HG02623 (cell line): ENCODE measurements around the gene JPH3.

Source experiments
- ATAC-seq: cut with Tn5 transposase; IDR thresholded peaks from one replicate; pipeline ENCODE4 v1.9.1; 2021; ENCODE audit warnings: moderate library complexity; ENCODE audit not compliant: unreplicated experiment

JPH3 gene

DNA sequence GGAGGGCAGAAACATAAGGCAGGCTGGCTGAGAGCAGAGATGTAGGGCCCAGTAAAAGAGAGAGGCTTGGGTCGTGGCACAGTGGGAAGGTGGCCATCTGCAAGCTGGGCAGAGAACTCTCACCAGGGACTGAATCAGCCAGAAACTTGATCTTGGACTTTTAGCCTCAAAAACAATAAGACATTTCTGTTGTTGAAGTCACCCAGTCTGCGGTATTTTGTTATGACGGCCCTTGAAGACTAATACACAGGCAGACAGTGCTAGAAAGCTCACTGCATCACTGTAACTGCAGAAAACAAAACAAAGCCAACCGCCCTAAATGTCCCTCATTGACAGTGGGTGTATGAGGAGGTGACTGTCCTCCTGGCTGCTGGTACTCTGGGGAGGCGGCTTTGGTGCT is 3.9 kb upstream of the JPH3 start:
- ATAC-seq: no peak

DNA sequence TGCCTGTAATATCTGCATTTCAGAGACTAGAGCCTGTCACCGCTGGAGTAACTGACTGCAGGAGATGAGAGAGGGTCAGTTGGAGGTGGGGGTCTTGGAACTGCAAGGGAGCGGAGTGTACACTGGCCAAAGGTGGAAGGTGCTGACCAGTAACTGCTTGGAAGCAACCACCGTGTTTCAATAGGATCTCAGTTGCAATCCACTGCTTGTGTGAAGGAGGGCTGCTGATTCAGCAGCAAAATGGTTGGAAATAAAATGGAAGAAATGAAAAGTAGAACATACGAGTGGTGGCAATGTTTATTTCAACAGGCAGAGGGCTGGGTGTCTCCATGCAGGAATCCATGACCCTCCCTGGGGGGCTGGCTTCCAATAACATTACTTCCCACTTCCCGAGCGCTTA is 2.1 kb upstream of the JPH3 start:
- ATAC-seq: no peak

DNA sequence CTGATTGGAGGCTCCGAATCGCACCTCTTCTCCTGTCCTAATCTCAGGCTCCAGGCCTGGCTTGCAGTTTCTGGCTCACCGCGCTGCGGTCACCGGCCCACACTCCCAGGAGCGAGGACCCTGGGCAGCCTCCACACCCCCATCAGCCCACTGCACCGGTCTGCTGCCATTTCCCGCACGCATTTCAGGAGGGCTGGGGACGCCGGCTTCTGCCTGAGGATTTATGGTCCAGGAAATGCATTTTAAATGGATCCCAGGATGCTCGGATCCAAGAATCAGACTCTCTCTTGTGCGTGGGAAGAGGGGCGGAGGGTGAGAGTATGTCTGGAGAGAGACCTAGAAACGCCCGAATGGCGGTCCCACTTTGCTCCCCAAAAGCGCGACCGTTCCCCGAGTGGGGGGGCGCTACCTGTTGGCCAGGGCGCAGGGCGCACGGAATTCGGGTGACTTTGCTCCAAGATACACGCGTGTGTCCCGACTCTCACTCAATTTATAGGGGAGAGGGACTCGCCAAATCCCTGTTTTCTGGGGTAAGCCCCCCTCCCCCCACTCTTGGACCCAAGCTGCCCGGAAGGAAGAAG is 817 bp upstream of the JPH3 start:
- ATAC-seq: no peak

DNA sequence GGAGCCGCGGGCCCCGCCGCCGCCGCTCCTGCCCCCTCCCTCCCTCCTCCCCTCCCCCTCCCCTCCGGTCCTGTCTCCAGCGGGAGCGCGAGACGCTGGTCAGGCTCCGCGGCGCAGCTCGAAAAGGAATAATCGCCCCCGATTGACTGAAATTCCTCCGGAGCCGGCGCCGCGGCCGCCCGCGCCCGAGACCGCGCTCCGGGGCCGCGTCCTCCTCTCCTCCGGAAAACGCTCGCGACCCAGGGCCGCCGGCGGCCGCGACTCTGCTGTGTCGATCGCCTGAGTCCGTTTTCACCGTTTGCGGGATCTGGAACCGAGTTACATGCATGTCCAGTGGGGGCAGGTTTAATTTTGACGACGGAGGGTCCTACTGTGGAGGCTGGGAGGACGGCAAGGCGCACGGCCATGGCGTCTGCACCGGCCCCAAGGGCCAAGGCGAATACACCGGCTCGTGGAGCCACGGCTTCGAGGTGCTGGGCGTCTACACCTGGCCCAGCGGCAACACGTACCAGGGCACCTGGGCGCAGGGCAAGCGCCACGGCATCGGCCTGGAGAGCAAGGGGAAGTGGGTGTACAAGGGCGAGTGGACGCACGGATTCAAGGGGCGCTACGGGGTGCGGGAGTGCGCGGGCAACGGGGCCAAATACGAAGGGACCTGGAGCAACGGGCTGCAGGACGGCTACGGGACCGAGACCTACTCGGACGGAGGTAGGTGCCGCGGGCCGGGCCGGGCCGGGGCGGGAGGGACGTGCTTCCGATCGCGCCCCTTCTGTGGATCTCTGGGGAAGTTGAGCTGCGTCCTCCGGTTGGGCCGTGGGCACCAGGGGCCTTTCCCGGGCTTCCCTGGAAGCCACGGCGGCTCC is 744 bp downstream of the JPH3 start:
- ATAC-seq: no peak

DNA sequence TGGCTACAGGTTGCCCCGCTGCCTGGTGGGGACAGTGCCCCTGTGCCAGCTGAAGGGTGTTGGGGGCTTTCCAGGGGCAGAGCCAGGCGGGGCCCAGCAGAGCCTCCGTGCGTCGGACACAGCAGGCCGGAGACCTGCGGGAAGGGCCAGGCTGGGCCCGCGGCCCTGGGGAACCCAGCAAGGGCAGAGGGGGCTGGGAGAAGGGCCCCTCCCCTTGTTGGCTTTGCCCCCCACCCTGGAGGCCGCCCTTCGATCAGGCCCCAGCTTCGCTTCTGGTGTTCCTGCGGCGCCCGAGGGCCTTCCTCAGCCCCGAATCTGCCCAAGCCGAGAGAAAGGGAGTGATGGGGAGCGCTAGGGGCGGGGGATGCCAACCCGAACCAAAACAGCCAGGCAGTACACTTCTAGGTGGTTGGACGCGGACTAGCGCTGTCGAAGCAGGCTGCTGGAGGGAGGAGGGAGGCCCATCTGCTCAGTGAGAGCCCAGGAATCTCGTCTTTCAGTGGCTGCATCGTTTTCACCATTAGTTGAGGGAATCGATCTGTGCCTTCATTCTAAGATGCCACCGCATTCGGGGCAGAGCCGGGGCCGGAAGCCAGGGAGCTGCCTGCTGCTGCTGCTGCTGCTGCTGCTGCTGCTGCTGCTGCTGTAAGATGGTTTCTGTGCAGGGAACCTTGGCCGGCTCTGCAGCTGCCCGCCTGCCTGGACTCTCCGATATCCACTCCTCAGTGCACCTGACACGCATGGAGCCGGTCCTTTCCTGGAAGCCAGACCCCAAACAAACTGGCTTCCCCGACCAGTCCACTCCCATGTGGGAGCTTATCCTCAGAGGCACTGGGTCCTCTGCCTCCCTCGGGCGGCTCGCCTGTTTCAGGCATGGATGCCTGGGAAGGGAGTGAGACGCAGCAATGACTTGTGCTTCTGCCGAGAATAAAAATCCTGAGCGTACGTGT is 1.7 kb downstream of the JPH3 start:
- no peak for ATAC-seq

DNA sequence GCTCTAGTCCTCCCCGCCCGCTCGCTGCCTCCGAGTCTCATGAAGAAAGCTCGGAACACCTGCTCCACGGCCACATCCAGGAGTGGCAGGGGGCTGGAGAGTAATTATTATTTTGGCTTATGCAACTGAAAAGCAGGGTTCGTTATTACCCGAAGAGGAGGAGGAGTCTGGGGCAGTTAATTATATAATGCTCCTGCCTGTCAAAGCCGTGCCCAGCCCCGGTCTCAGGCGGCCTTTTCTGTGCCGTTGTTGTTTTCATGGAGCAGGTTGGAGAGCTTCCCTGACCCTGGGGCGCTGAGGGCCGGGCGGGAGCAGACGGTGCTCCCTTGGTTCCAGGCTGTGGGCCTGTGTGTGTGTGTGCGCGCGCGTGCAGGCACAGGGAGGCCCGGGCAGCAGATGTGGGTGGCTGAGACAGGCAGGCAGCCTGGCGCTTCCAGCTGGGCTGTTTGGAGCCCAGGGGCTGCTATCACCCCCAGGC is 2.4 kb downstream of the JPH3 start:
- ATAC-seq: no peak

DNA sequence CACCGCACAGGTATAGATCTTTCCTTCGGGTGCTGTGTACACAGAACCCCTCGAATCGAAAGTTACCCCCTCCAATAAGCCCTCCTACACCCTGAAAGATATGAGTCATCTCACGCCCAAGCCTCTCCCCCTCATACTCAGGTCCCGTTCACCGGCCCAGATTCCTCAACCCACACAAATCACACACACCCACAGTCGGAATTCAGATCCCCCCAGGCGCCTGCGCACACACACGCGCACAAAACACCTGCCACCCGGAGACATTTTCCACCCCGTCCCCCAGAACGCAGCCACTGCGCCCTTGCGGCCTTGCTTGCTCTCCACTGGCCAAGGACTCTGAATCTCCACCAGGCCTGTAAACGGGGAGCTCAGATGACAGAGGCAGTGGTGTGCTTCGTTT is 4.9 kb downstream of the JPH3 start:
- ATAC-seq: no peak

DNA sequence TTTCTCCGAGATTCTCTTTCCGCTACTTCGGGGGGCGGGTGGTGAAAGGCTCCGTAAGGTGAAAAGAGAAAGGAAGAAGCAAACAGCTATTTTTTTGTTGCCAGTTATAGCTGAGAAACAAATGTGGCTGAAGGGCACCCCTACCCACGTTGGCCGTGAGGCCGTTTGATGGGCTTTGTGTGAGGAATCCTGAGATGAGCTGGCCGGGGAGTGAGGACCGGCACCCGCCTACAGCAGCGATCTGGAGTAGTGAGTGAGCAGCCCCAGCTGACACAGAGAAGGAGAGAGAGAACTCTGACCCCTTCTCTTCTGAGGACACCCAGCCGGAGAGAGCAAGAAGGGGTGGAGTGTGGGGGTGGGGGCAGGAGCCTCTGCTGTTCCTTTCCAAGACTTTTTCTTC is 5.6 kb downstream of the JPH3 start:
- ATAC-seq: no peak

DNA sequence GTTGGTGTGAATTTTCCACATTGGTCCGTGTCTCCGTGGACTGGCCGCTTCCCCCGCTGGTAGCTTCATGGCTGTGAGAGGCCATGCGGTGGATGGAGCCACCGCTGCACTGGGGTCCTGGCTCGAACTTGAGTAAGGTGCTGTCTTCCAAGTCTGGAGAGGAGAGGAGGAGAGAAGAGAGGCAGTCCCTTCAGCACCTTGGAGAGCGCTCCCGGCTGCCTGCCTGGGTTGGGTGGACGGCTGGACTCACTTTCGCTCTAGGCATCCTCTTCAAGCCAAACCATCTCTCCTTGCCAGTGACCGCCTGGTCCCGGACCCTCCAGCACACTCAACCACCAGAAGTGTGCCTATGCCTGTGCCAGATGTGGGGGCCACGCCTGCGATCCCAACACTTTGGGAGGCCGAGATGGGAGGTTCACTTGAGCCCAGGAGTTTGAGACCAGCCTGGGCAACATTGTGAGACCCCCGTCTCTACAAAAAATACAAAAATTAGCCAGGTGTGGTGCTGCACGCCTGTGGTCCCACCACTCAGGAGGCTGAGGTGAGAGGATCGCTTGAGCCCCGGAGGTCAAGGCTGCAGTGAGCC is 6.2 kb downstream of the JPH3 start:
- no peak for ATAC-seq

DNA sequence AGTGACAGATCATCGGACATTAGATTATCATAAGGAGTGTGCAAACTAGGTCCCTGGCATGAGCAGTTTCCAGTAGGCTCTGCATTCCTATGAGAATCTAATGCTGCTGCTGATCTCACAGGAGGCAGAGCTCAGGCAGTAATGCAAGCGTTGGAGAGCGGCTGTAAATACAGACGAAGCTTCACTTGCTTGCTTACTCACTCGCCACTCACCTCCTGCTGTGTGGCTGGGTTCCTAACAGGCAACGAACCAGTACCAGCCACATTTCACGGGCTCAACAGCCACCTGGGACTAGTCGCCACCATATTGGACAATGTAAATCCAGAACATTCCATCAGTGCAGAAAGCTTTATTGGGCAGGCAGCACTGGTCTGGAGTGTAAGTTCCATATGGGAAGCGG is 7.7 kb downstream of the JPH3 start:
- no peak for ATAC-seq

DNA sequence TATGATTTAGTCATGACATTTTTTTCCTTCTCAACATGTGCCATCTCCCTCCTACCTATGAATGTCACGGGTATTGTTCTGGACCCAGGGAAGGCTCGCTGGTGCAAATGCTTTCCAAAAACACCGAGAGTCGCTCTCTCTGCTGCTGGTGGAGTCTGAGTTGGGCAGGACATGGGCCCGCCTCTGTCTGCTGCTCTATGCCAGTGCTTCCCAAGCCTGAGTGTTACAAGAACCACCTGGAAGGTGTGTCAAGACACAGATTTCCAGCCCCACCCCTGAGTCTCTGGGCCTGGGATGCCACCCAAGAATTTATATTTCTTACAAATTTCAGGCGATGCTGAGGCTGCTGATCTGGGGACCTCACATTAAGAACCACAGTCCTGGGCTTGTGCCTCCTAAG is 9.1 kb downstream of the JPH3 start:
- ATAC-seq: no peak

DNA sequence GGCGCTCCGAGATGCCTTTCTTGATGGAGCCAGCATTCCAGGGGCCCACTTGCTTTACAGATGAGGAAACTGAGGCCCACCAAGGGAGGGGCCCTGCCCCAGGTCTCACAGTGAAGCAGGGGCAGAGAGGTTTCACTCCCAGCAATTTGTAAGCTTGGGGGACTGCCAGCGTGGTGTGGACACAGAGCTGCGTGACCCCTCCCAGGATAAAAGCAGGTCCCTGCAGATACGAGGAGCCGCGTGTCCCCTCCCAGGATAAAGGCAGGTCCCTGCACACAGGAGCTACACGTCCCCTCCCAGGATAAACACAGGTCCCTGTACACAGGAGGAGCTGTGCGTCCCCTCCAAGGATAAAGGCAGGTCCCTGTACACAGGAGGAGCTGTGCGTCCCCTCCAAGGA is 11.7 kb downstream of the JPH3 start:
- no peak for ATAC-seq

DNA sequence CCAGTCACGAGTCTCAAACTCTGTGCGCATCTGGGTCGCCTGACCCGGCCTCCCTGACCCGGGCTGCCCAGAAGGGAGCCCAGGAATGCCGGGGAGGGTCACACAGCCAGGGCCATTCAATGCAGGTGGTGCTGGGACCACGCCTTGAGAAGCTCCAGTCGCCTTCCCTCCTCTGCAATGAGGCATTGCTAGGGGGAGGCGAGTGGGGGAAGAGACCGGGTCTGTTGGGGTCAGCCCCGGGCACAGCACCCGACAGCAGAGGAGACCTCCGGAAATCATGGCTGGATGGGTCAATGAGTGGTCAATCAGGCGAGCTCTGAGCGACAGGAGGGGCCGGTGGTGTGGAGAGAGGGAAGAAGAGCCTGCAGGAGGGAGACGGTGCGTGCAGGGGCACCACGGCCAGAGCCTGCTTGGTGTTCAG is 13.3 kb downstream of the JPH3 start:
- ATAC-seq: no peak

DNA sequence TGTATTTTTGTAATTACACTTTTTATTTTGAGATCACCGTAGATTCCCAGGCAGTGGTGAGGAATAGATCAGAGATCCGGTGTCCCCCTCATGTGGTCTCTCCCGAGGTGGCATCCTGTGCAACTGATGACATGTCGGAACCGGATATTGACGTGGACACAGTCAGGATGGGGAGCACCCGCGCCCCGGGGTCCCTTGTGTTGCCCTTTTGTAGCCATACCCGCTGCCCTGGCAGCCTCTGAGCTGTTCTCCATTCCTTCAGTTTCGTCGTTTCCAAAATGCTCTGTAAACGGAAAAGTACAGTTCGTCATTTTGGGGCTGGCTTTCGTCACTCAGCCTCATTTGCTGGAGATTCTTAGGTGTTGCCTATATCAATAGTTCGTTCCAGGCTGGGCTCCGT is 14.2 kb downstream of the JPH3 start:
- ATAC-seq: no peak

DNA sequence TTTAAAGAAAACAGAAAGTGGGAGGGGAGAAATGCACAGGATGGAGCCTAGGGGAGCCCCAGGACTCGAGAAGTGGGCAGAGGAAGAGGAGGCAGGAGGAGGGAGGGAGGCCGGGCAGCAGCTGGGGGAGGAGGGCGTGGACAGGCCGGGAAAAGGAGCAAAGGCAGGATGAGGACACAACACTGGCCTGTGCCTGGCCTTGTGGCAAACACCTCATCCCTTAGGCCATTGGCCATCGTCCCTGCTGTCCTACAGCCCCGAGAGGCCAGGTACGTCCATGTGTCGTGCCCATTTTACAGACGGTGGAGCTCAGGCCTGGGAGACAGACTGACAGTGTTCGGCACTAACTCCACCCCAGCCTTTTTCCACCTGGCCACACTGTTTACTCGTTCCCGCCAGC is 15.9 kb downstream of the JPH3 start:
- ATAC-seq: no peak

DNA sequence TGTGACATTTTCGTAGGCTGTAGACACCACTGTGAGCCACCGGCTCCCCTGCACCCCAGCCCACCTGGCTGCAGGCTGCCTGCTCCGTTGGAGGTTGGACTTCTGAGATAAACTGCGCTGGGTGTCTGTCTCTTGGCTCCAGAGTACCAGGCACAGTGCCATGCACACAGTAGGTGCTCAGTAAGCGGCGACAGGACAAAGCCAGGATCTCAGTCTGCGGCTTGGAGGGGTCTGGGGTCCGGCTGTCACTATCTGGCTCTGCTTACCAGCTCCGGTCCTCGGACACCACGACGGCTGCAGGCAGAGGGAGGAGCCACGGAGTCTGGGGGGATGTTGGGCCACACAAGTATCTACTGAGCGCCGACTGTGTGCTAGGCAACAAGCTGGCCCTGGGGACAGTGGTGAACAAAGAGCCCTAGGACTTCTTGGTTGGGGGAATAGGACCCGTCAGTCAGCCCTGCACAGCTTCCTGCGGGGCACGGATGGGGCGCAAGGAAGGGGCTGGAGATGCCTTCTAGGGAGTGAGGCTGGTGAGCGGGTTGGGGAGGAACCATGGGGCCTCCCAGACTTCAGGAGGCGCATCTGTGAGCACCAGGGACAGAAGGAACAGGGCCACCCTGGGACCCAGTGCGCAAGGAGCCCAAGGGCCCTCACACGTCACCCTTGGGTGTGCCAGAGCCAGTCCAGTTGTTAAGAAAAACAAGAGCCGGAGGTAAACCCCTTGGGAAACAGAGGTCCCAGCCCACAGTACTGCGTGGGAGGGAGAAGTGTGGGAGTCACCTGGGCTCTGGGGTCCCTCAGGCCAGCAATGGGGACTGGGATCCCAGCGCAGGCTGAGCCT is 17.3 kb downstream of the JPH3 start:
- no peak for ATAC-seq

DNA sequence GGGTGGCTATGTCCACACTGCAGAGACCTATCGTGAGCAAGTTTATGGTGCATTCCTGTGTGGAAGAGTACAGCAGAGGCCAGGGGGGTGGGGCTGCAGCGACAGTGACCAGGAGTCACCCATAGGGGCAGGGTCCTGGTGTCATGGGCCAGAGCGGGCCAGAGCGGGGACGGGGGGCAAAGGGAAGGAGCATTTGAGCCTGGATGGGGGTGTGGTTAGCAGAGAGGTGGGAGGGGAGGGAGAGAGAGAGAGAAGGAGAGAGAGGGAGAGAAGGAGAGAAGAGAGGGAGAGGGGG is 17.8 kb downstream of the JPH3 start:
- no peak for ATAC-seq

DNA sequence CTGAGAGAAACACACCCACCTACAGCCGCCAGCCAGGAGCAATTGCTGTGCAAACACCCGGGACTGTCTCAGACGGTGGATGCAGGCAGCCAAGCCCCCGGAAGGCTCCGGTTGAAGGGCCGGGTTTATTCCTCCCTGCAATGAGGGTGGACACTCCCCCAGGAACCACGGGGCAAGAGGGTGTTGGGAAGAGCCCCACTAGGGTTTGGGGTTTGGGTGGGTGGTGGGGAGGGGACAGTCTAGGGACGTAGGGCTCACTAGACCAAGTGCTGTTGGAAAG is 19.2 kb downstream of the JPH3 start:
- ATAC-seq: no peak

DNA sequence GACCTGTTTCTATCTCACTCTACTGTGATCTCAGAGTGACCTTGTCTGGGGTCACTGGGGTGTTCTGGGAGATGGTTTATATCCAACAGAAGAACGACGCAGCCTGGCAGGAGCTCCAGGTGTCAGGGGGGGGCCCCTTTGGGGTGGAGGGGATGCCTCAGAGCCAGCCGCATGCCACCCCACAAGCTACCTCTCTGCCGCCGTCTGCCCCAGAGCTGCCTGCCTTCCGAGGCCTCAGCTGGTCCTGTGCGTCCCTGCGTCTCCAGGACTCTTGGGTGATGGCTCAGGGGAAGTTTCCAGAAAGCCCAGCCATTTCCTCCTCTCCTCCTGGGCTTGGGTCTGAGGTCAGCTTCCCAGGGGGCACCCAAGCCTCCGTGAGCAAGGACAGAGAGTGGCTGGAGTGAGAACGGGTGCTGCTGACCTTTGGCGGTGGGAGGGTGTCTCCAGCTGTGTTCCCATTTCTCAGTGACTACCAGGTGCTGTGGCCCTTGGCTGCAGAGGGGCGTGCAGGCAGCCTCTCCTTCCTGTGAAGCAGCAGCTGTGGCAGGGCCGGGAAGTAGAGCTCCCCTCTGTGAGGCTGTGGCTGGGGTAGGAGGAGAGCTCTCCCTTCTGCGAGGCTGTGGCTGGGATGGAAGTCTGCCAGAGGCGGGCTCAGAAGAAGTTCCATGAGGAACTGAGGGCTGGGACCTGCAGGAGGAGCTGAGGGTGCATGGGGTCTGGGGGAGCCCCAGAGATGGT is 19.8 kb downstream of the JPH3 start:
- no peak for ATAC-seq

DNA sequence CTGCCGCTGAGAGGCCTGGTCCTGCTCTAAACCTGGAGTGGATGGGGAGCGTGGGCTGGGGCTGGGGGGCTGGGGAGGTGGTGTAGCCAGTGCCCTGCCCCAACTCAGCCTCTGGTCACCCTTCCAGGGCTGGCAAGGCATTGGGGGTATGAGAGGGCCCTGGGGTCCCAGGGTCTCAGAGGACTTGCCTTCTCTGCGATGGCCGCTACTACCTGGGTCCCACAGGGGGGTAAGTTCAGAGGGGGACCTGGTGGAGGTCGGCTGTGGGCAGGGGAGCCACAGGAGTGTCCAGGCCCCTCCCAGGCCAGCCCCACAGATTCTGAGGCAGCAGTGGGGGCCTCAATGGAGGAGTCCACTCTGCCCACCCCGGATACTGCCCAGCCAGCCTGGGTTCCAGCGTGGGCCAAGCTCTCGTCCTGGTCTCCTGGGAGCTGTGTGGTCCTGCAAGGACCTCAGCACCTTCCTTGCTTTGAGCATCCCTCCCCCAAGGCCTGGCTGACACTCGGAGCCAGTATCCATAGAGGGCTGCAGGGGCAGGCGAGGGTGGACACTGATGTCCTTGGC is 20.5 kb downstream of the JPH3 start:
- no peak for ATAC-seq
